GM21786 (cell line): ENCODE results near the gene MPND.

Experiments used
- ATAC-seq: cut with Tn5 transposase; IDR thresholded peaks from one replicate; pipeline ENCODE4 v1.9.1; 2021; ENCODE audit not compliant: unreplicated experiment

The MPND gene

GRCh38 chr19:4376991-4377781 lies 33.8 kb downstream of the MPND start:
- no peak for ATAC-seq

GRCh38 chr19:4378886-4379285 lies 35.5 kb downstream of the MPND start:
- ATAC-seq = no peak

GRCh38 chr19:4379383-4380253 lies 36.3 kb downstream of the MPND start:
- no peak for ATAC-seq

GRCh38 chr19:4380254-4380727 lies 36.9 kb downstream of the MPND start:
- ATAC-seq = no peak

- ATAC-seq = no peak
These were observed 42.1 kb downstream of the MPND start for GRCh38 chr19:4385291-4386040.

- no peak for ATAC-seq
These were observed 42.9 kb downstream of the MPND start for GRCh38 chr19:4386041-4386782.

GRCh38 chr19:4388337-4389063 lies 45.1 kb downstream of the MPND start:
- no peak for ATAC-seq

GRCh38 chr19:4389064-4389375 lies 45.7 kb downstream of the MPND start:
- no peak for ATAC-seq

GRCh38 chr19:4389511-4390016 lies 46.2 kb downstream of the MPND start:
- ATAC-seq = no peak

GRCh38 chr19:4390017-4390566 lies 46.7 kb downstream of the MPND start:
- no peak for ATAC-seq

- ATAC-seq = no peak
These were observed 47.4 kb downstream of the MPND start for GRCh38 chr19:4390567-4391305.

GRCh38 chr19:4391306-4391693 lies 47.9 kb downstream of the MPND start:
- ATAC-seq = no peak

GRCh38 chr19:4391701-4392483 lies 48.5 kb downstream of the MPND start:
- no peak for ATAC-seq

- ATAC-seq = no peak
These were observed 50.7 kb downstream of the MPND start for GRCh38 chr19:4393947-4394590.

GRCh38 chr19:4396949-4397783 lies 53.8 kb downstream of the MPND start:
- no peak for ATAC-seq

GRCh38 chr19:4399812-4400134 lies 56.4 kb downstream of the MPND start:
- peak; percentile 1 for ATAC-seq
